ENCODE results near the gene SEPTIN14.
A peak's percentile ranks its signal among the peaks of the same experiment; 100 is the strongest.

The SEPTIN14 gene

DNA sequence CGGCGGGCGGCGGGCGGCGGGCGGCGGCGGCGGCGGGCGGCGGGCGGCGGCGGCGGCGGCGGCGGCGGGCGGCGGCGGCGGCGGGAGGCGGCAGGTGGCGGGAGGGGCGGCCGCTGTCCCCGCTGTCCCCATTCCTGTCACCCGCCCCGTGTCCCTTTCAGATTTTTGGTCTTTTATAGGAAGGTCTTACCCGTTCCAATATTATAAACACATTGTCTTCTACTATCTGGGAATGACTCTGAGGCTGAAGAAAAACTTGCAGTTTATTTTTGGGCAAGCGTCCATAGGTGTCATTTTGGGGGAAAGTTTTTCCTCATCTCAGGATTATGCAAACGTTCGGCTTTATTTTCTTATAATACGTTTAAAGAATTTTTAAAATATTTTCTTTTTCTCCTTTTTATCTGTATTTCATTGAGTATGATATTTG is 25.3 kb upstream of the SEPTIN14 start:
- Histone ChIP-seq H3K27me3 (ENCODE audit: insufficient read depth, poor library complexity, severe bottlenecking) (no peaks in the 10 kb centered on the region), H3K9me3 (ENCODE audit: severe bottlenecking) (no peaks in the 10 kb centered on the region), H3K27ac (ENCODE audit: poor library complexity, severe bottlenecking) (no peak overlapping the region), H3K36me3 (ENCODE audit: low read depth) (0 out of 2 replicates have a peak, but pooled peaks cover 4% of the 10 kb centered on the region), H3K4me3 (ENCODE audit: severe bottlenecking) (peak overlapping the region; percentile 56), H3K4me1 (ENCODE audit: insufficient read depth, poor library complexity, severe bottlenecking) (no peaks in the 10 kb centered on the region)
- DNase-seq (ENCODE audit: low spot score): no peak
- TF ChIP-seq CTCF (IDR thresholded peaks at IDR 0.05; ENCODE audit: poor library complexity, severe bottlenecking): no peak
- ATAC-seq (ENCODE audit: low read depth): no peak

DNA sequence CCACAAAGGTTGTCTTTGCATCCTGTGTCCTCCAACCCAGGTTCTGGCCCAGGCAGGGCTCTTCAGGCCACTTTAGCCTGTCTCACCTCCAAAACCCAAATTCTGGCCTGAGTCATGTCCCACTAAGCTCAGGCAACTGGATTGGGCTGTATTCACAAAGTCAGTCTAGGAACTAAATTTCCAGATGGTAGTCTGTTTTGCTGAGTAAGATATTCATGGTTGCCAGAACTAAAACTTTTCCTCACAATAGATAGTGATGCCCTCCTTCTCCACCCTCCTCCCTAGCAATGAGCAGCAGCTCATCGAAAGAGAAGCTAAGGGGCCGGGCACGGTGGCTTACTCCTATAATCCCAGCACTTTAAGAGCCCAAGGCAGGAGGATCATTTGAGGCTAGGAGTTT is 21.8 kb upstream of the SEPTIN14 start:
- no peak for DNase-seq (ENCODE audit: low spot score)
- H3K9me3 ChIP-seq (ENCODE audit: severe bottlenecking): no peaks in the 10 kb centered on the region
- no peak overlapping the region for H3K27ac ChIP-seq (ENCODE audit: poor library complexity, severe bottlenecking)
- no peaks in the 10 kb centered on the region for H3K36me3 ChIP-seq (ENCODE audit: low read depth)
- ATAC-seq (ENCODE audit: low read depth): no peak
- H3K4me3 ChIP-seq (ENCODE audit: severe bottlenecking): no peak overlapping the region
- TF ChIP-seq CTCF (IDR thresholded peaks at IDR 0.05; ENCODE audit: poor library complexity, severe bottlenecking): no peak
- H3K27me3 ChIP-seq (ENCODE audit: insufficient read depth, poor library complexity, severe bottlenecking): no peaks in the 10 kb centered on the region
- H3K4me1 ChIP-seq (ENCODE audit: insufficient read depth, poor library complexity, severe bottlenecking): no peaks in the 10 kb centered on the region

GRCh38 chr7:55878691-55879090 is 16.1 kb upstream of the SEPTIN14 start:
- Histone ChIP-seq H3K36me3 (ENCODE audit: low read depth) (no peaks in the 10 kb centered on the region), H3K4me1 (ENCODE audit: insufficient read depth, poor library complexity, severe bottlenecking) (no peaks in the 10 kb centered on the region), H3K27me3 (ENCODE audit: insufficient read depth, poor library complexity, severe bottlenecking) (no peaks in the 10 kb centered on the region), H3K27ac (ENCODE audit: poor library complexity, severe bottlenecking) (no peak overlapping the region), H3K9me3 (ENCODE audit: severe bottlenecking) (no peaks in the 10 kb centered on the region), H3K4me3 (ENCODE audit: severe bottlenecking) (no peak overlapping the region)
- ATAC-seq (ENCODE audit: low read depth) (no peak), DNase-seq (ENCODE audit: low spot score) (no peak)
- no peak for TF ChIP-seq CTCF (IDR thresholded peaks at IDR 0.05; ENCODE audit: poor library complexity, severe bottlenecking)

DNA sequence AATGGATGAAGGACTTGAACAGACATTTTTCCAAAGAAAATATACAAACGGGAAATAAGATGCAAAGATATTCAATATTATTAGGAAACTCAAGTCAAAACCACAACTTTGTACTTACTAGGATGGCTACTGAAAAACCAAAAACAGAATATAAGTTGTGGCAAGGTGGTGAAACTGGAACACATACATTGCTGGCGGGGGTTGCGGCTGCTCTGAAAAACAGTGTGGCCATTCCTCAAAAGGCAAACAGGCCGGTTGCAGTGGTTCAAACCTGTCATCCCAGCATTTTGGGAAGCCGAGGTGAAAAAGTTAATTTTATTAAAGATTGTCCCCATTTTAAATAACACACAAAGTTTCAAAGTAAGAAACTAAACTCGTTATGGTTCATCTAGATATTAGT is 14.8 kb upstream of the SEPTIN14 start:
- DNase-seq (ENCODE audit: low spot score): no peak
- TF ChIP-seq CTCF (IDR thresholded peaks at IDR 0.05; ENCODE audit: poor library complexity, severe bottlenecking): no peak

GRCh38 chr7:55873765-55874164 is 11.2 kb upstream of the SEPTIN14 start:
- Histone ChIP-seq H3K36me3 (ENCODE audit: low read depth) (no peaks in the 10 kb centered on the region), H3K4me1 (ENCODE audit: insufficient read depth, poor library complexity, severe bottlenecking) (no peaks in the 10 kb centered on the region), H3K4me3 (ENCODE audit: severe bottlenecking) (no peak overlapping the region), H3K27me3 (ENCODE audit: insufficient read depth, poor library complexity, severe bottlenecking) (no peaks in the 10 kb centered on the region), H3K27ac (ENCODE audit: poor library complexity, severe bottlenecking) (no peak overlapping the region), H3K9me3 (ENCODE audit: severe bottlenecking) (no peaks in the 10 kb centered on the region)
- ATAC-seq (ENCODE audit: low read depth) (no peak), DNase-seq (ENCODE audit: low spot score) (no peak)
- TF ChIP-seq CTCF (IDR thresholded peaks at IDR 0.05; ENCODE audit: poor library complexity, severe bottlenecking): no peak

More for the DNA sequence above, 14.8 kb upstream of the SEPTIN14 start:
- Histone ChIP-seq H3K27me3 (ENCODE audit: insufficient read depth, poor library complexity, severe bottlenecking) (no peaks in the 10 kb centered on the region), H3K36me3 (ENCODE audit: low read depth) (no peaks in the 10 kb centered on the region), H3K4me1 (ENCODE audit: insufficient read depth, poor library complexity, severe bottlenecking) (no peaks in the 10 kb centered on the region), H3K9me3 (ENCODE audit: severe bottlenecking) (no peaks in the 10 kb centered on the region), H3K27ac (ENCODE audit: poor library complexity, severe bottlenecking) (no peak overlapping the region), H3K4me3 (ENCODE audit: severe bottlenecking) (no peak overlapping the region)
- ATAC-seq (ENCODE audit: low read depth): no peak
